Tibial nerve (tissue), 4 donors: ENCODE data around the gene ELAVL4. TPM values are rescaled to one million over a fixed set of nuclear protein-coding genes. Genes with fewer than 3 reads are reported as not detected.

Experiments
- DNase-seq, 2 donors: peaks; one replicate each; pipeline ENCODE4 v3.0.0-alpha.2; 2019; ENCODE audit warnings: low spot score in 2 of 2
- H3K27ac ChIP-seq, 4 donors: fragments of 200-600 bp; sonication (generic) in 3 of 4; one replicate each; pipeline ENCODE4 v1.5.1; 2017 to 2019; ENCODE audit warnings: mild to moderate bottlenecking in 1 of 4
- H3K27me3 ChIP-seq, 2 donors: fragments of 200-600 bp; sonication (generic) in 1 of 2; one replicate each; pipeline versions ENCODE4 v1.5.1 to v1.6.0; 2017 to 2019
- H3K36me3 ChIP-seq, 3 donors: fragments of 200-600 bp; sonication (generic); one replicate each; pipeline ENCODE4 v1.5.1; 2018 to 2019
- H3K4me1 ChIP-seq, 4 donors: fragments of 200-600 bp; sonication (generic) in 3 of 4; one replicate each; pipeline ENCODE4 v1.5.1; 2017 to 2019
- H3K4me3 ChIP-seq, 4 donors: fragments of 200-600 bp; sonication (generic) in 3 of 4; one replicate each; pipeline ENCODE4 v1.5.1; 2017 to 2019; ENCODE audit warnings: mild to moderate bottlenecking in 1 of 4, moderate library complexity in 1 of 4
- H3K9me3 ChIP-seq, 4 donors: fragments of 200-600 bp; sonication (generic) in 3 of 4; one replicate each; pipeline ENCODE4 v1.5.1; 2017 to 2019
- CTCF ChIP-seq, 5 experiments: fragments of 200-600 bp in 3 of 5; fragments of 450-650 bp in 2 of 5; sonication (generic) in 3 of 5; IDR thresholded peaks; one replicate each; pipeline ENCODE4 v1.5.1; 2016 to 2019; ENCODE audit warnings: antibody characterized with exemption in 5 of 5, mild to moderate bottlenecking in 3 of 5, moderate library complexity in 2 of 5
- EP300 ChIP-seq, 2 donors: sonication (generic); formaldehyde crosslinking; IDR thresholded peaks; one replicate each; pipeline ENCODE4 v1.6.1; 2017; ENCODE audit warnings: antibody characterized with exemption in 2 of 2, mild to moderate bottlenecking in 1 of 2
- POLR2A ChIP-seq, 2 donors: fragments of 450-650 bp; IDR thresholded peaks; one replicate each; pipeline ENCODE4 v1.6.1; 2017; ENCODE audit warnings: antibody characterized with exemption in 2 of 2, mild to moderate bottlenecking in 2 of 2, moderate library complexity in 2 of 2
- WGBS, 2 donors: methylation state at CpG; one replicate each; pipeline ENCODE4 v1.1.5; 2018; 5-methylcytosine and 5-hydroxymethylcytosine counted together
- total RNA-seq, 4 donors: library from RNA; depleted of rRNA; stranded (reverse); fragments of >200 nt; gene quantifications; one replicate each; pipeline ENCODE4 v1.1.0, GENCODE V29; 2016

The ELAVL4 gene
- total RNA-seq, 4 donors from 2014 or later = not detected

GRCh38 chr1:50111503-50111902 is 2.8 kb downstream of the ELAVL4 start:
- H3K4me1 ChIP-seq = peaks cover 0 to 18% (median 0%) of the 10 kb centered on the region in 4 donors
- 74 to 84% methylated on average over 3 of the region's 3 CpGs for WGBS, 2 donors
- H3K27me3 ChIP-seq = peaks cover 0 to 52% of the 10 kb centered on the region in 2 donors
- no peak overlapping the region for H3K27ac ChIP-seq
- no peak overlapping the region for H3K4me3 ChIP-seq
- H3K9me3 ChIP-seq = no peaks in the 10 kb centered on the region
- DNase-seq = no peak
- H3K36me3 ChIP-seq = no peaks in the 10 kb centered on the region
- TF ChIP-seq CTCF (IDR thresholded peaks at IDR 0.05) = no peak
- TF ChIP-seq POLR2A (IDR thresholded peaks at IDR 0.05) = no peak
- no peak for TF ChIP-seq EP300 (IDR thresholded peaks at IDR 0.05)

- no peak for DNase-seq
- peaks cover 0 to 18% (median 0%) of the 10 kb centered on the region in 4 donors for H3K4me1 ChIP-seq
- no peaks in the 10 kb centered on the region for H3K36me3 ChIP-seq
- no peak overlapping the region for H3K27ac ChIP-seq
- peaks cover 0 to 52% of the 10 kb centered on the region in 2 donors for H3K27me3 ChIP-seq
- no peaks in the 10 kb centered on the region for H3K9me3 ChIP-seq
- H3K4me3 ChIP-seq = no peak overlapping the region
- TF ChIP-seq POLR2A (IDR thresholded peaks at IDR 0.05) = no peak
- no peak for TF ChIP-seq EP300 (IDR thresholded peaks at IDR 0.05)
- no peak for TF ChIP-seq CTCF (IDR thresholded peaks at IDR 0.05)
- 86 to 88% methylated on average over 3 of the region's 3 CpGs for WGBS, 2 donors
Measured at GRCh38 chr1:50112193-50112592, 3.5 kb downstream of the ELAVL4 start.

- Histone ChIP-seq H3K36me3 (no peaks in the 10 kb centered on the region), H3K27ac (no peak overlapping the region), H3K27me3 (no peaks in the 10 kb centered on the region), H3K4me1 (no peaks in the 10 kb centered on the region), H3K9me3 (no peaks in the 10 kb centered on the region), H3K4me3 (no peak overlapping the region)
- TF ChIP-seq POLR2A (IDR thresholded peaks at IDR 0.05) = no peak
- TF ChIP-seq EP300 (IDR thresholded peaks at IDR 0.05) = no peak
- no peak for TF ChIP-seq CTCF (IDR thresholded peaks at IDR 0.05)
- DNase-seq = no peak
Measured at GRCh38 chr1:50123071-50123470, 14.4 kb downstream of the ELAVL4 start.

GRCh38 chr1:50126927-50127715 is 18.4 kb downstream of the ELAVL4 start:
- Histone ChIP-seq H3K36me3 (no peaks in the 10 kb centered on the region), H3K9me3 (no peaks in the 10 kb centered on the region), H3K4me3 (no peak overlapping the region), H3K27me3 (no peaks in the 10 kb centered on the region), H3K27ac (no peak overlapping the region), H3K4me1 (no peaks in the 10 kb centered on the region)
- no peak for TF ChIP-seq POLR2A (IDR thresholded peaks at IDR 0.05)
- no peak for TF ChIP-seq EP300 (IDR thresholded peaks at IDR 0.05)
- TF ChIP-seq CTCF (IDR thresholded peaks at IDR 0.05) = no peak
- no peak for DNase-seq
- 77% methylated on average over 5 of the region's 5 CpGs for WGBS, 2 donors

GRCh38 chr1:50129201-50129600 is 20.5 kb downstream of the ELAVL4 start:
- H3K27ac ChIP-seq = no peak overlapping the region
- no peaks in the 10 kb centered on the region for H3K36me3 ChIP-seq
- 61 to 68% methylated on average over 1 of the region's 1 CpG for WGBS, 2 donors
- TF ChIP-seq EP300 (IDR thresholded peaks at IDR 0.05) (no peak), CTCF (IDR thresholded peaks at IDR 0.05) (no peak), POLR2A (IDR thresholded peaks at IDR 0.05) (no peak)
- no peaks in the 10 kb centered on the region for H3K9me3 ChIP-seq
- DNase-seq = no peak
- H3K4me1 ChIP-seq = no peaks in the 10 kb centered on the region
- H3K27me3 ChIP-seq = no peaks in the 10 kb centered on the region
- H3K4me3 ChIP-seq = no peak overlapping the region
